ENCODE data around the gene REPS1.
"Not testable (repeated sequence)": the region's sequence is repeated elsewhere in the genome, so short reads cannot be mapped to it uniquely, and the experiment has no call there.

Gene REPS1

DNA sequence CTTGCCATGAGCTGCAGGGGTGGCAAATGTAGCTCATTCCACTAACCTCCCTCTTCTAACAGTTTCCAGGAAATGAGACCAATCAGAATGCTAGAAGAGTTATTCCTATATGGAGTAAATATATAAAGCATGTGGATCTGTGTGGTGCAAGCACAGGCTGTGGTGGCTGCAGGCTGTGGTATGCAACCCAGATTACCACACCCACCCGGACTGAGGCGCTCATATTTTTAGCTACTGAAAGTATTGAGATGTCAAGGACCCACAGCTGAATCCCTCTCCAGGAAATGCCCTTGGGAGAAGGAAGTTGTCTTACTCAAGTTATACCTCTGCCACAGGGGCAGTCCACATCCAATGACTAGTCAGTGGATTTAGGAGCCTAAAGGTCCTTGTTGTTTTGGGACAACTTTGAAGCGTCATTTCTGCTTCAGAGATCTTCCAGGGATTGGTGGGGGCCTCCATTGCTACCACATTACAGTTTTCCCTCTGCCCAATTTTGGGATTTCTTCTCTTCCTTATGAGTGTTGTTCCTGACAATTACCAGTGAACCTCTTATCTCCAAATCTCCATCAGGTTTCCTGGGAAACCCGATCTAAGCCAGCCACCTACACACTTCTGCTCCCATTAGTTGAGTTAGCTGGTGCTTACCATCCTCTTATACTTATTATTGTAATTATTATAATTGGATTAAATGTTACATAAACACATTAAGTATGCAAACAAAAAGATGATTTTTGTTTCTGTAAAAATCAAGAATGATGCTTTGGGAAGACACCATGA lies 12.1 kb upstream of the REPS1 start:
- no peaks in the 10 kb centered on the region for H3K36me3 ChIP-seq (ENCODE audit: control insufficient read depth in 2 of 2, insufficient read depth in 2 of 2, low read length in 2 of 2)
- H3K27ac ChIP-seq (ENCODE audit: low read length) = no peak overlapping the region
- no peaks in the 10 kb centered on the region for H3K4me1 ChIP-seq (ENCODE audit: control insufficient read depth, insufficient read depth, low read length)
- no peak overlapping the region for H3K4me3 ChIP-seq (ENCODE audit: low read length in 2 of 2)
- H3K27me3 ChIP-seq (ENCODE audit: control insufficient read depth in 1 of 2, insufficient read depth in 2 of 2, low read length in 2 of 2) = peaks cover 0 to 2% of the 10 kb centered on the region in 2 donors
- H3K9ac ChIP-seq (ENCODE audit: low read length in 2 of 2) = no peak overlapping the region
- no peaks in the 10 kb centered on the region for H3K9me3 ChIP-seq (ENCODE audit: control insufficient read depth in 2 of 2, low read length in 2 of 2)

DNA sequence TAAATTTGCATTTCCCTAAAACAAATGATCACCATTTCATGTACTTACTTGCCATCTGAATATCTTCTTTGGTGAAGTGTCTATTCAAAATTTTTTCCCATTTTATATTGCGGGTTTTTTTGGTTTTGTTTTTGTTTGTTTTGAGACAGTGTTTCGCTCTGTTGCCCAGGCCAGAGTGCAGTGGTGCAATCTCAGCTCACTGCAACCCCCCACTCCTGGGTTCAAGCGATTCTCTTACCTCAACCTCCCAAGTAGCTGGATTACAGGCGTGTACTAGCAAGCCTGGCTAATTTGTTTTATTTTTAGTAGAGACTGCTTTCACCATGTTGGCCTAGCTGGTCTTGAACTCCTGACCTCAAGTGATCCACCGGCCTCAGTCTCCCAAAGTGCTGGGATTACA lies 9.1 kb upstream of the REPS1 start:
- H3K36me3 ChIP-seq (ENCODE audit: control insufficient read depth in 2 of 2, insufficient read depth in 2 of 2, low read length in 2 of 2) = no peaks in the 10 kb centered on the region
- no peak overlapping the region for H3K27ac ChIP-seq (ENCODE audit: low read length)
- no peak overlapping the region for H3K9ac ChIP-seq (ENCODE audit: low read length in 2 of 2)
- H3K4me3 ChIP-seq (ENCODE audit: low read length in 2 of 2) = no peak overlapping the region
- H3K4me1 ChIP-seq (ENCODE audit: control insufficient read depth, insufficient read depth, low read length) = no peaks in the 10 kb centered on the region
- H3K27me3 ChIP-seq (ENCODE audit: control insufficient read depth in 1 of 2, insufficient read depth in 2 of 2, low read length in 2 of 2) = peaks cover 0 to 2% of the 10 kb centered on the region in 2 donors
- H3K9me3 ChIP-seq (ENCODE audit: control insufficient read depth in 2 of 2, low read length in 2 of 2) = no peaks in the 10 kb centered on the region

- Histone ChIP-seq H3K4me1 (ENCODE audit: control insufficient read depth, insufficient read depth, low read length) (no peaks in the 10 kb centered on the region), H3K27ac (ENCODE audit: low read length) (no peak overlapping the region), H3K9ac (ENCODE audit: low read length in 2 of 2) (no peak overlapping the region), H3K9me3 (ENCODE audit: control insufficient read depth in 2 of 2, low read length in 2 of 2) (no peaks in the 10 kb centered on the region), H3K4me3 (ENCODE audit: low read length in 2 of 2) (no peak overlapping the region), H3K36me3 (ENCODE audit: control insufficient read depth in 2 of 2, insufficient read depth in 2 of 2, low read length in 2 of 2) (no peaks in the 10 kb centered on the region), H3K27me3 (ENCODE audit: control insufficient read depth in 1 of 2, insufficient read depth in 2 of 2, low read length in 2 of 2) (peaks cover 0 to 2% of the 10 kb centered on the region in 2 donors)
Observed at GRCh38 chr6:138996524-138996923, 8.5 kb upstream of the REPS1 start.

- H3K4me1 ChIP-seq (ENCODE audit: control insufficient read depth, insufficient read depth, low read length); H3K4me3 ChIP-seq (ENCODE audit: low read length in 2 of 2); H3K36me3 ChIP-seq (ENCODE audit: control insufficient read depth in 2 of 2, insufficient read depth in 2 of 2, low read length in 2 of 2); H3K27me3 ChIP-seq (ENCODE audit: control insufficient read depth in 1 of 2, insufficient read depth in 2 of 2, low read length in 2 of 2); H3K27ac ChIP-seq (ENCODE audit: low read length); H3K9me3 ChIP-seq (ENCODE audit: control insufficient read depth in 2 of 2, low read length in 2 of 2); H3K9ac ChIP-seq (ENCODE audit: low read length in 2 of 2): not testable (repeated sequence)
Observed at GRCh38 chr6:138993410-138993809, 5.4 kb upstream of the REPS1 start.

- H3K36me3 ChIP-seq (ENCODE audit: control insufficient read depth in 2 of 2, insufficient read depth in 2 of 2, low read length in 2 of 2); H3K27me3 ChIP-seq (ENCODE audit: control insufficient read depth in 1 of 2, insufficient read depth in 2 of 2, low read length in 2 of 2); H3K27ac ChIP-seq (ENCODE audit: low read length); H3K9me3 ChIP-seq (ENCODE audit: control insufficient read depth in 2 of 2, low read length in 2 of 2); H3K4me1 ChIP-seq (ENCODE audit: control insufficient read depth, insufficient read depth, low read length); H3K9ac ChIP-seq (ENCODE audit: low read length in 2 of 2); H3K4me3 ChIP-seq (ENCODE audit: low read length in 2 of 2): not testable (repeated sequence)
Observed at GRCh38 chr6:138992965-138993364, 4.9 kb upstream of the REPS1 start.

- no peaks in the 10 kb centered on the region for H3K27me3 ChIP-seq (ENCODE audit: control insufficient read depth in 1 of 2, insufficient read depth in 2 of 2, low read length in 2 of 2)
- H3K9ac ChIP-seq (ENCODE audit: low read length in 2 of 2) = no peak overlapping the region
- H3K36me3 ChIP-seq (ENCODE audit: control insufficient read depth in 2 of 2, insufficient read depth in 2 of 2, low read length in 2 of 2) = no peaks in the 10 kb centered on the region
- no peak overlapping the region for H3K4me3 ChIP-seq (ENCODE audit: low read length in 2 of 2)
- H3K4me1 ChIP-seq (ENCODE audit: control insufficient read depth, insufficient read depth, low read length) = peaks cover 7% of the 10 kb centered on the region
- H3K9me3 ChIP-seq (ENCODE audit: control insufficient read depth in 2 of 2, low read length in 2 of 2) = no peaks in the 10 kb centered on the region
- H3K27ac ChIP-seq (ENCODE audit: low read length) = no peak overlapping the region
Observed at GRCh38 chr6:138991206-138991605, 3.2 kb upstream of the REPS1 start.

DNA sequence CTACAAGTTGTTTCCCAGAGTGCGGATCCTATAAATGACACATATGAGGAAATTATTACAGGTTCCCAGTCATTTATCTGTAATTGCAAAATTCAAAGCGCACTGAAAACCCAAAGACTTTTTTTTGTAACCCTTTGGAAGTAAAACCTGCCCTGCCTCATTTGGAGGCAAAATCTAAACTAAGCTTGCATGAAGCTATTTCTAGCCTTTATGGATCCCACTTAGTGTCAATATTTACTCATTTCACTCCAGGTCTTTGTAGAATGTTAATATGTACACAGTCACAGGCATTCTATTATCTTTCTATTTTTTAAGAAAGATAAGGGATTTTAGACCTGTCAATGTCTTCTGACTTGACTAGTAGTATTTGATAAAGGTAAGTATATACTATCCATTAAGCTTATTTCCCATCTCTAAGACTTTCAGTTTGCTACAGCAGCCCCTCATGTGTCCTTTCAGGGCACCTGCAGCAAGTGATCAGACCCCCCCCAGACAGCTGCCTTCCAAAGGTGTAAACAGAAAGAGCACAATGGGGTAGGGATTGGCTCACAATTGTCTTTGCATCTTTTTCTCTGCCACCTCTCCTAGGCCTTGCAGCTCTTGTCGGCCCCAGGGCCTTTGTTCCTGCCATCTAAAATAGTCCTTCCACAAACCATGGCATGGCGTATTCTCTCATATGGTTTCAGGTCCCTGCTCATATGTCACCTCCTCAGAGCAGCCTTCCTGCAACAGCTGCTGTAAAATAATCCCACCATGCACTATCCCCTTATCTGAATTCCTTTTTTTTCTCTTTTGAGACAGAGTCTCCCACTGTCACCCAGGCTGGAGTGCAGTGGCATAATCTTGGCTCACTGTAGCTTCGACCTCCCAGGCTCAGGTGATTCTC lies 1.3 kb upstream of the REPS1 start:
- Histone ChIP-seq H3K9me3 (ENCODE audit: control insufficient read depth in 2 of 2, low read length in 2 of 2) (no peaks in the 10 kb centered on the region), H3K9ac (ENCODE audit: low read length in 2 of 2) (no peak overlapping the region), H3K4me3 (ENCODE audit: low read length in 2 of 2) (no peak overlapping the region), H3K36me3 (ENCODE audit: control insufficient read depth in 2 of 2, insufficient read depth in 2 of 2, low read length in 2 of 2) (no peaks in the 10 kb centered on the region), H3K27me3 (ENCODE audit: control insufficient read depth in 1 of 2, insufficient read depth in 2 of 2, low read length in 2 of 2) (no peaks in the 10 kb centered on the region), H3K27ac (ENCODE audit: low read length) (no peak overlapping the region), H3K4me1 (ENCODE audit: control insufficient read depth, insufficient read depth, low read length) (peaks cover 13% of the 10 kb centered on the region)

- Histone ChIP-seq H3K36me3 (ENCODE audit: control insufficient read depth in 2 of 2, insufficient read depth in 2 of 2, low read length in 2 of 2) (no peaks in the 10 kb centered on the region), H3K27ac (ENCODE audit: low read length) (peak overlapping the region; percentile 58), H3K27me3 (ENCODE audit: control insufficient read depth in 1 of 2, insufficient read depth in 2 of 2, low read length in 2 of 2) (no peaks in the 10 kb centered on the region), H3K9ac (ENCODE audit: low read length in 2 of 2) (peak overlapping the region; percentile 65 to 79), H3K9me3 (ENCODE audit: control insufficient read depth in 2 of 2, low read length in 2 of 2) (no peaks in the 10 kb centered on the region), H3K4me3 (ENCODE audit: low read length in 2 of 2) (peak overlapping the region; percentile 67 to 89), H3K4me1 (ENCODE audit: control insufficient read depth, insufficient read depth, low read length) (peaks cover 13% of the 10 kb centered on the region)
Observed at GRCh38 chr6:138988469-138988834, 399 bp upstream of the REPS1 start.

DNA sequence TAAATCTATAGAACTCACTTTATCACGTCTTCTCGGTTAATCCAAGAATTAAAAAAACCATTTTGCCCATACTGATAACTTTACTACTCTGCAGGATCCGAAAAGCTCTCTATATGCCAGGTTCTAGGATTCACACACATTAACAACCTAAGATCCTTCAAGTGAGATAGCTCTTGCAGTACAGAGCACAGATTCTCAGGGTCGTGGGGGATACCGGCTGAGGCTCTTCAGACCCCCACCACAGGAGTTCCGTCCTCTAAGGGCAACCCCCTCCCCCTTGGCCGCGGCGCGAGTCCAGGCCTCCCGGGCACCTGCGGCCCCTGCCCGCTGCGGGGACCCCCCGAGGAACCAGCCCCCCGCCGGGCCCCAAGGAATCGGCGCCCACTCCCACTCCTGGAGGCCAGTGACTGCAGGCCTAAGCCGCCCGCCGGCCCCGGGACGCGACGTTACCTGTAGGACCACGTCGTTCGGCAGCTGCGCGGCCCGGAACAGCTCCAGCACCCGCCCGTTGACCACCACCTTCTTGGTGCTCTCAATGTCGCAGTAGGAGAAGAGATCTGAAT lies 892 bp downstream of the REPS1 start:
- H3K4me3 ChIP-seq (ENCODE audit: low read length in 2 of 2) = peak overlapping the region; percentile 60 to 89
- H3K4me1 ChIP-seq (ENCODE audit: control insufficient read depth, insufficient read depth, low read length) = peaks cover 13% of the 10 kb centered on the region
- H3K36me3 ChIP-seq (ENCODE audit: control insufficient read depth in 2 of 2, insufficient read depth in 2 of 2, low read length in 2 of 2) = no peaks in the 10 kb centered on the region
- no peaks in the 10 kb centered on the region for H3K27me3 ChIP-seq (ENCODE audit: control insufficient read depth in 1 of 2, insufficient read depth in 2 of 2, low read length in 2 of 2)
- no peak overlapping the region for H3K27ac ChIP-seq (ENCODE audit: low read length)
- H3K9ac ChIP-seq (ENCODE audit: low read length in 2 of 2) = peak overlapping the region; percentile 79 to 86
- H3K9me3 ChIP-seq (ENCODE audit: control insufficient read depth in 2 of 2, low read length in 2 of 2) = no peaks in the 10 kb centered on the region

DNA sequence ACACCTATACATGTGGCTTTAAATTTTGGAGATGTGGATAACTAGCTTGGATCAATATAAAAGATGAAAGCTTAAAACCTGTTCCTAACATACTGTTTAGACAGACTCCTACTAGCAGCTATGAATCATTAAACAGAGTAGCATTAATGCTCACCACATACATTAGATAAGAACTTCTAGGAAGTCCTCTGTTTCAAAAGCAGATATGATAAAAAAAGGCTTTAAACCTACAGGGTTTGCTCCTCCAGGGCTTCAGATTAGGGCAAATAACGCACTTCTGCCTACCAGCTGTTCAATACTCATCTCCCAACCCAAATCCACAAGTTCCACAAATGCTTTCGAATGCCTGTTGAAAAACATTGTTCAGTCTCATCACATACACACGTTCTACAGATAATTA lies 1.5 kb downstream of the REPS1 start:
- H3K27me3 ChIP-seq (ENCODE audit: control insufficient read depth in 1 of 2, insufficient read depth in 2 of 2, low read length in 2 of 2) = no peaks in the 10 kb centered on the region
- H3K4me1 ChIP-seq (ENCODE audit: control insufficient read depth, insufficient read depth, low read length) = peaks cover 13% of the 10 kb centered on the region
- H3K36me3 ChIP-seq (ENCODE audit: control insufficient read depth in 2 of 2, insufficient read depth in 2 of 2, low read length in 2 of 2) = no peaks in the 10 kb centered on the region
- no peak overlapping the region for H3K27ac ChIP-seq (ENCODE audit: low read length)
- peak overlapping the region; percentile 60 to 89 for H3K4me3 ChIP-seq (ENCODE audit: low read length in 2 of 2)
- H3K9me3 ChIP-seq (ENCODE audit: control insufficient read depth in 2 of 2, low read length in 2 of 2) = no peaks in the 10 kb centered on the region
- peak overlapping the region; percentile 79 to 86 for H3K9ac ChIP-seq (ENCODE audit: low read length in 2 of 2)
